NCI-H82 treated with DMSO at 0.1 percent for 48 hours (cell line): ENCODE results near the gene ADORA2A.

Source experiments
- DNase-seq: peaks from one replicate; lab custom pipeline; 2025; ENCODE audit not compliant: unreplicated experiment; lab: John Stamatoyannopoulos, UW

ADORA2A gene

DNA sequence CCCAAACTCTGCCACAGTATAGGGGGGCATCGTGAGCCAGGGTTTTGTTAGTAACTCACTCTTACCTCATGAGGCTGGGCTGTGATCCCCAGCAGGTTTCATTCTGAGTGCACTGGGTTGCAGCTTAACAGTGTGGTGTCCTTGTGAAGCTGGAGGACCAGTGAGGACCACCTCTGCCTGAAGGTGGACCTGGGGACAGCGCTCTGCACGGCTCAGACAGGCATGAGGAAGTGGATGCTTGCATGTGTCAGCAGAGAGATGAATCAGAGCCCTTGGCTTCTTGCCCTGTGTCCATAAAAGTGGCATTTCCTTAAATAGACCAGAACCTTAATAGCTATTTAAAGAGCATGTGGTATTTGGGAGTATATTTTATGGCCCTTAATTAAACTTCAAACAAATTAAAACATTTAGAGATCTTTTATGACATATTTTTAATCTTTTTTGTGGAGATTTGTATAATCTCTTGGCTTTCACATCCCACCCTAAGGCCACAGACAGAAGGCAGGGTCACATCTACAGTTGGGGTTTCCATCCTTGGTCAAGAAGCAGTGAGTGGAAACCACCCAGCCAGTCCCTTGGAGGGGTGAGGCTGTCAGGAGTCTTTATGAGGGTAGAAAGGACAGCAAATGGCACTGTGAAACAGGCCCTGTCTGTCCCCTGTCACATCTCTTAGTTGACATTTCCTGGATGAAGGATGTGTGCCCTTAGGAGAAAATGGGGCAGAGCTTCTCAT lies 24.8 kb upstream of the ADORA2A start:
- DNase-seq: no peak

DNA sequence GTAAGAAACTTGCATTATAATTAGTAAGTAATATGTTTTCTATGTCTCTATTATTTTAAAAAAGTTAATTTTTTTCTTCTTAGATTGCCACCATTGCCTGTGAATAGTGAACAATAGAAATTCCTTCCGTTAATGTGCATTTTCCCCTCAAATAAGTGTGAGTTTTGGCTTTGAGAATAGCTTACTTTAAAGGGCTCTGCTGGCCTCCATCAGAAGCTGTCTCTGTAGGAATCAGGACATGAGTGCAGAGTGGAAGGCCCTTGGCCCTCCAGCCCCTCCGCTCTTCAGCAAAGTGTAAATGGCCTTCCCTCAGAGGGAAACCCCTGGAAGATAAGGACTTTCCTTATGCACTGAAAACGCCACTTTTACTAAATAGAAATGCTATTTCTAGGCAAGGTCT lies 24.1 kb upstream of the ADORA2A start:
- DNase-seq: no peak

DNA sequence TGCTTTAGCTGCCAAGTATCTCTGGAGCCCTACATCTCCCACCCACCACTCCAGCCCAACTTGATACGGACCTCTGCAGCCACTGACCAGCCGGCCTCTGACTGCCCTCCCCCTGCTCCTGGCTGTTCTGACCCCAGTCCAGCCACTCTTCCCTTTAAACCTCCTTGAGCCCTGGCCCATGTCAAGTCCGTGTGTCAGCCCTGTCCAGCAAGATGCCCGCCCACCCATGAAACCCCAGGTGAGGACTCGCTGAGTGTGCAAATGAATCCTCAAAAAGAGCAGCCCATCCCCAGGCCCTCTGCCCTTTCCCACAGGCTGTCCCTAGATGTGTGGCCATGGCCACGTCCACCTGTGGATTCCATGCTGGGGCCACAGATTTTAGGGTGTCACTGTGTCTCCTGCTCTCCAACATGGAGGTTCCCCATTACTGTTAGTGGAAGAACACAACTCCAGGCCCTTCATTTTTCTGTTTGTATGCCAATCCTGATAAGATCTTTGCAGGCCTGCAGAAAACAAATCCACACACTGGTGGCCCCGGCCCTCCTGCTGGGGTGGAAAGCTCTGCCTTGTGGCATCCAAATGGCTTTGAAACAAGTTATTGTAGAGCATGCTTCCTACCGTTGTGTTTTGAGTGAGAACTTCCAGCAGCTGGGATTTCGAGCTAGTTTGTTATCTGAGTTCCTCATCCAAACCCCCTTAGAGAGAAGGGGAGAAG lies 22.7 kb upstream of the ADORA2A start:
- DNase-seq: no peak

DNA sequence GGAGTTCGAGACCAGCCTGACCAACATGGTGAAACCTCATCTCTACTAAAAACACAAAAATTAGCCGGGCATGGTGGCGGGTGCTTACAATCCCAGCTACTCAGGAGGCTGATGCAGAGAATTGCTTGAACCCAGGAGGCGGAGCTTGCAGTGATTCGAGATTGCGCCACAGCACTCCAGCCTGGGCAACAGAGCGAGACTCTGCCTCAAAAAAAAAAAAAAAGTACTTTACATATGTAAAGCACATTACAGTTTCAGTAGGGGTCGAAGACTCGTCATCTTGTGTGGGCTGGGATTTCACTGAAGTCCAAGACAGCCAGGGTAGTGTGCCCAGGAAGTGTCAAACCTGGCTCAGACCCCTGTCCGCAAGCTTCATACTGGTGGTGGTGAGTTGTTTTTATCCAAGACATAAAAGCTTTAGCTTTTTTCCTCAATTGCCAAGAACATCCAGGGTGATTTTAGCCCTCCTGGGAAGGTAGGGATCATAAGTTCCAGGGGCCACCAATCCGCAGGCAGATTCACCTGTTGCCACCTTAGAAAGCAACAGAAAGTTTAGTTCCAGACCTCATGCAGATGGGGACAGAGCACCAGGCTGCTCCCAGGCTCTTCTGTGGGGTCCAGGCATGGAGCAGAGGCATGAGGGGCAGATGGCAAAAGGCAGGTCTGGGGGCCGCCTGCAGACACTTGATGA lies 21.6 kb upstream of the ADORA2A start:
- no peak for DNase-seq

DNA sequence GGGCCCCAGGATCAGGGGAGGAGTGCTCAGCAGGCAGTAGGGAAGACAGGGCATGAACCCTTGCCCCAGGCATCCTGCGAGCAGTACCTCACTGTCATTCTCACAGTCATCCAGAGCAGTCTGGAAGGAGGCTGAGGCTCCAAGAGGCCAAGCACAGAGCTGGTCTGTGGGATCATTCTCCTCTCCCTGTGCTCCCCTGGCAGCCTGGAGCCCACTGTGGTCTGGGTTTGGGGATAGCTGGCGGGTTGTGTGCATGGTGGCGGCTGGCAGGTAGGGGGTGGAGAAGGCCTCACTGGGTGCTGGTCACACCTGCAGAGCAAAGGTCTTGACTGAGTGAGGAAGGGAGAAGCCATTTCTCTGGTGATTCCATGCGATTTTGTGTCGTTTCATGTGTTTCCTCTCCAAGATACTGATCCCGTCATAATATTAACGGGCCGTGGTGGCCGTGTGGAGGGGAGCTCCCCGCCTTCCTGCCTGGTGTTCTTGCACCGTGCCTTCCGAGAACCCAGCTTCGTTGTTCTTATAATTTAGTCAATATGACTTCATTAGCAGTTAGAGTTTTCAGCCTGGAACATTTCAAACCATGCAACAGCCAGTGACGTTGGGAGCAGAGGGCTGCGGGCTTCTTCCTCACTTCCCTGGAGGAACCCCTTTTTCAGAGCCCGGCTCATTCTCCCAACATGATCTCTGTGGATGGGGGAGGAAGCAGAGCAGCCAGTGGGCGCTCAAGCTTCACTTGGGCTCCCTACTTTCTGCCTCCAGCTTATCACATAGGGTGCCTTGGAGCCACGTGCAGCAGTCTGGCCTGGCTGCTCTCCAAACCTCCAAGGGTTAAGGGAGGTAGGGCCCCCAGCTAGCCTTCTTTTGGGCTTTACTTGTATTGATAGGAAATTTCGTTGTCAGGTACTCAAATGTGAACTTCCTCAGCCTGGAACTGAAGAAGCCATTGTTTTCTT lies 20.8 kb upstream of the ADORA2A start:
- no peak for DNase-seq

GRCh38 chr22:24407278-24407665 lies 20.1 kb upstream of the ADORA2A start:
- DNase-seq: no peak

GRCh38 chr22:24407884-24408283 lies 19.5 kb upstream of the ADORA2A start:
- no peak for DNase-seq

DNA sequence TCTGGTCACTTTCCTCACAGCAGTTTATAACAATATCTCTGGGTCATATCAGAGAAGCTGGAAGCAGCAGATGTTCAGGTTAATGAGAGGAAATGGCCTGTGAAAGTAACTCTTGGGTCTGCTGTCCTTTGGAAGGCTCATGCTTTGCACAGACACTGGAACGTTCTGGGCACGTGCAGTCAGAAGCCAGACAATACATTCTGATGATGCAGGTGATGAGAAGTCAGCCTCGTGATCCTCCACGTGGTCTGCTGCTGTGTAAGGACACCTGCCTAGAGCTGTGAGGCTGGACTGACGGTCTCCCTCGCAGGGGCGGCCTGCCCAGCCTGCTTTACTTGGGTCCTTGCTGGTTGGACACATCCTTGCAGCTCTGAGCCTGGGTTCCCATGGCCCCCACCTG lies 18.8 kb upstream of the ADORA2A start:
- DNase-seq: no peak

DNA sequence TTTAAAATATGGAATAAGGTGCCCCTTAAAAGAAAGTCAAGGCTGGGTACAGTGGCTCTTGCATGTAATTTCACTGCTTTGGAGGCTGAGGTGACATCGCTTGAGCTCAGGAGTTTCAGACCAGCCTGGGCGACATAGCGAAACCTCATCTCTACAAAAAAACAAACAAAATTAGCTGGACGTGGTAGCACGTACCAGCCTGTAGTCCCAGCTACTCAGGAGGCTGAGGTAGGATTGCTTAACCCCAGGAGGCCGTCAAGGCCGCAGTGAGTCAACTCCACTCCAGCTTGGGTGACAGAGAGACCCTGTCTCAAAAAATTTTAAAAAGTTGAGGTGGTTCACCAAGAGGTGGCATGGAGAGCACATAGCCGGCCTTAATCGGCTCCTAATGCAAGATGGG lies 17.7 kb upstream of the ADORA2A start:
- DNase-seq: no peak

GRCh38 chr22:24410110-24410856 lies 17.1 kb upstream of the ADORA2A start:
- no peak for DNase-seq

DNA sequence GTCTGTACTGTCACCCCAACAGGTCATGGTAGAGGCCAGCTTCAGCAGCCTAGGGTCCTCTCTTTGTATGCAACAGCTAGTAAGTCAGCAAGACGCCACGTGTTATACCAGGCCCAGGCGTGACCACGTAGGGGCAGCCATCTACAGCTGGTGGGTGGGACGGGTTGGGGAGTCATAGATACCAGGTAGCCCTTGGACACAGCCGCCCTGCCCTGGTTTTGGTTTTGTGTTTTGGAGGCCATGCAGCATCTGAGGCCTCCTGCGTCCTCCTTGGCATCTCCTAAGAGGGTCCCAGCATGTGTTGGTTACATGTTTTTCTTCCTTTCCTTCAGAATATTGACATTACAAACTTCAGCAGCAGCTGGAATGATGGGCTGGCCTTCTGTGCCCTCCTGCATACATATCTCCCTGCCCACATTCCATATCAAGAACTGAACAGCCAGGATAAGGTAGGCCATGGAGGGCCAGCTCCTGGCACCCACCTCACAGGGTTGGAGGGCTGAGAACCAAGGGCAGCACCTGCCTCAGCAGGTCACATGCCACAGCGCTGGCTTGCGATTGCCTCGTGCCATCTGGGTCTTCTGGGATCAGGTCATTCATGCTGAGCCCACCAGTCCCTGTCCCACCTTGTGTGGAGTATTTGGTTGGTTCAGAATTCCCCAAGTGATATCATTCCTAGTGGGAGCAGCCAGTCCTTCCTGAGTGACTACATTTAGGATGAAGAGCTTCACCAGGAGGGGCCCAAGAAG lies 16.0 kb upstream of the ADORA2A start:
- DNase-seq: no peak

- DNase-seq: no peak
These were observed 15.1 kb upstream of the ADORA2A start for GRCh38 chr22:24412274-24412673.

- no peak for DNase-seq
These were observed 14.1 kb upstream of the ADORA2A start for GRCh38 chr22:24413271-24413670.

GRCh38 chr22:24413736-24414385 lies 13.5 kb upstream of the ADORA2A start:
- no peak for DNase-seq

- DNase-seq: no peak
These were observed 12.9 kb upstream of the ADORA2A start for GRCh38 chr22:24414523-24414922.

DNA sequence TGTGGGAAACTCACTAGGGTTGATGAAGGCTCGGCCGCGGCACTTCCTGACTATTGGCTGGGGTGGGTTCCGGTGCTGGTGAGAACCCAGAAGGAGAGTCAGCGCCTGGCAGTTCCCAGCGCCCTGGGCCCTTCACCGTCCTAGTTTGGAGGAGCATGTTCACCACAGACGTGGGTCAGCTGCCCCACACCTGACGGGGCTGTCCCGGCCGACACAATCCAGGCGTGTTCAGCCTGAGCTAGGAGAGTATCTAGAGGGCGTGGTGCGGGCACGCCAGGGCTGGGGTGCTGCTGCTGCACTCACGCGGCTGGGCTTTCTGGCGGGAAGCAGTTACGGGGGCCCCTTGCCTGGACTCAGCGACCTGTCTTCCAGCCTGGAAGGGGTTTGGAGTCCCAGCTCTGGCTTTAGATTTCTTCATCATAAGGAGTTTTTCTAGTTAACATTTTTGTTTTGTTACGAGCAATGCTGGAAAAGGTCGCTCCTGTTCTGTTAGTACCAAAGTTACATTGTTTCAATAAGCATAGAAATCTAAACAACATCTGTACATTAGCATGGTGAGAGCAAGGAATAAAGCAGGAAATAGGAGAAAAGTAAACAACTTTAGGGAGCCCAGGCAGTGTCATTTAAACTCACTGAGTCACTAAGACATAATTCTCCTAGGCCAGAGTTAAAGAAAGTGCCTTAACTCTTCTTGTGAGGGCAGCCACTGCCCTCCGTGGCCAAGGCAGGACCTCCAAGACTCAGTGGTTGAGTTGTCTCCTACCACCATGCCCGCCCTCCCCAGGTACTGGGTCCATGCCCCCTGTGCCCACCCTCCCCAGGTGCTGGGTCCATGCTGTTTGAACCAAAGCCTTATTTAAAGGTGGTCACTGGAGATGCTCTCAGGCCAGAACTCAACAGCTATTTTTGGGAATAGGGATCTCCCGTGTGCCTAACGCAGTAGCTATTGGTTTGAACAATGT lies 12.1 kb upstream of the ADORA2A start:
- no peak for DNase-seq

DNA sequence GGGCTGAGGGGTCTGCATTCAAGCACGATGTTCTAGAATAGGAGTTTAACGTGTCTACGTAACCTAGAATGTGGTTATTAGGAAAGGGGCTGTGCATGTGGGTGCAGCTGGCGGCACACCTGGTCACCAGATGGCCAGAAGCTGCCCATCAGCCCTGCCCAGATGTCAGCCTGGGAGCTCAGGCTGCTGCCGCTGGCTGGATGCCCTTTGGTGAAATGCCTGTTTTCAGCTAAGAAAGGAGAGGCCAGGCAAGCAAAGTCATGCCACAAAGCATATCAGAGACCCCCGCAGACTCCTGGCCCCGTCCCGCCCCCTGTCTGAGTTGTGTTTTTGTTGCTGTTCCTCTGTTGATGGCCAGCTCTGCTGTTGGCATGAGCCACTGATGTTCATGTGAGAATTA lies 11.3 kb upstream of the ADORA2A start:
- DNase-seq: no peak

DNA sequence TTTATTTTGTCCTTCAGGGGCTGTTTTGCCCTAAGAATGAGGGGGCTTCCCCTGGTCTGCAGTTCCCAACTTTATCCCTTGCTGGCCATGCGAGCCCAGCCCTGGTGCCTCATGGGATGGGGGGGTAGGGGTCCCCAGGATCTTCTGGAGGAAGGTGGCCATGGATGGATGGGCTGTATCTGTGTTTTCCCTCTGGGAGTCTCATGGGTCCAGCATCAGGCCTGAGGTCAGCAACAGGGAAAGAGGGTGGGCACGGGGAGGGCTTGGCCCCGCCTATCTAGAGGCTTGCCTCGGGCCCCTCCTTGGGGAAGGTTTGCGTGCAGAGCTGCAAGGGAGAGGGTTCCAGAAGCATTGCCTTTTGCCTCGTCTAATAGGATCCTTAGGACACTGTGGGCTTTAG lies 10.8 kb upstream of the ADORA2A start:
- no peak for DNase-seq
